Mesenteric fat pad (tissue), 1 donor: ENCODE results near the gene DIS3L2. TPM values are rescaled to one million over a fixed set of nuclear protein-coding genes. Genes with fewer than 3 reads are reported as not detected.
A peak's percentile ranks its signal among the peaks of the same experiment; 100 is the strongest.

Source experiments
- DNase-seq: peaks from one replicate; pipeline ENCODE4 v3.0.0-alpha.2; 2020; ENCODE audit warnings: low spot score
- long read RNA-seq: library from polyadenylated mRNA; unstranded; transcript quantifications from one replicate; pipeline ENCODE4 v2.0.0, GENCODE V29; 2020
- total RNA-seq: library from RNA; stranded (reverse); fragmentation: NEBNext Ultra II Directional; extraction: Animal tissue kit (Norgen Biotek cat#: 25700); gene quantifications from one replicate; pipeline ENCODE4 v1.2.1, GENCODE V29; 2021
- donor health status: DM: yes; HTN: yes; CAD: no.

DIS3L2 gene, protein sequence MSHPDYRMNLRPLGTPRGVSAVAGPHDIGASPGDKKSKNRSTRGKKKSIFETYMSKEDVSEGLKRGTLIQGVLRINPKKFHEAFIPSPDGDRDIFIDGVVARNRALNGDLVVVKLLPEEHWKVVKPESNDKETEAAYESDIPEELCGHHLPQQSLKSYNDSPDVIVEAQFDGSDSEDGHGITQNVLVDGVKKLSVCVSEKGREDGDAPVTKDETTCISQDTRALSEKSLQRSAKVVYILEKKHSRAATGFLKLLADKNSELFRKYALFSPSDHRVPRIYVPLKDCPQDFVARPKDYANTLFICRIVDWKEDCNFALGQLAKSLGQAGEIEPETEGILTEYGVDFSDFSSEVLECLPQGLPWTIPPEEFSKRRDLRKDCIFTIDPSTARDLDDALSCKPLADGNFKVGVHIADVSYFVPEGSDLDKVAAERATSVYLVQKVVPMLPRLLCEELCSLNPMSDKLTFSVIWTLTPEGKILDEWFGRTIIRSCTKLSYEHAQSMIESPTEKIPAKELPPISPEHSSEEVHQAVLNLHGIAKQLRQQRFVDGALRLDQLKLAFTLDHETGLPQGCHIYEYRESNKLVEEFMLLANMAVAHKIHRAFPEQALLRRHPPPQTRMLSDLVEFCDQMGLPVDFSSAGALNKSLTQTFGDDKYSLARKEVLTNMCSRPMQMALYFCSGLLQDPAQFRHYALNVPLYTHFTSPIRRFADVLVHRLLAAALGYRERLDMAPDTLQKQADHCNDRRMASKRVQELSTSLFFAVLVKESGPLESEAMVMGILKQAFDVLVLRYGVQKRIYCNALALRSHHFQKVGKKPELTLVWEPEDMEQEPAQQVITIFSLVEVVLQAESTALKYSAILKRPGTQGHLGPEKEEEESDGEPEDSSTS
- total RNA-seq = 33.5 TPM
- long read RNA-seq, partial matches to known transcripts = 8 of 26 reads
- long read RNA-seq, other reads (novel, unspliced or antisense) = 14 of 26 reads

DNA sequence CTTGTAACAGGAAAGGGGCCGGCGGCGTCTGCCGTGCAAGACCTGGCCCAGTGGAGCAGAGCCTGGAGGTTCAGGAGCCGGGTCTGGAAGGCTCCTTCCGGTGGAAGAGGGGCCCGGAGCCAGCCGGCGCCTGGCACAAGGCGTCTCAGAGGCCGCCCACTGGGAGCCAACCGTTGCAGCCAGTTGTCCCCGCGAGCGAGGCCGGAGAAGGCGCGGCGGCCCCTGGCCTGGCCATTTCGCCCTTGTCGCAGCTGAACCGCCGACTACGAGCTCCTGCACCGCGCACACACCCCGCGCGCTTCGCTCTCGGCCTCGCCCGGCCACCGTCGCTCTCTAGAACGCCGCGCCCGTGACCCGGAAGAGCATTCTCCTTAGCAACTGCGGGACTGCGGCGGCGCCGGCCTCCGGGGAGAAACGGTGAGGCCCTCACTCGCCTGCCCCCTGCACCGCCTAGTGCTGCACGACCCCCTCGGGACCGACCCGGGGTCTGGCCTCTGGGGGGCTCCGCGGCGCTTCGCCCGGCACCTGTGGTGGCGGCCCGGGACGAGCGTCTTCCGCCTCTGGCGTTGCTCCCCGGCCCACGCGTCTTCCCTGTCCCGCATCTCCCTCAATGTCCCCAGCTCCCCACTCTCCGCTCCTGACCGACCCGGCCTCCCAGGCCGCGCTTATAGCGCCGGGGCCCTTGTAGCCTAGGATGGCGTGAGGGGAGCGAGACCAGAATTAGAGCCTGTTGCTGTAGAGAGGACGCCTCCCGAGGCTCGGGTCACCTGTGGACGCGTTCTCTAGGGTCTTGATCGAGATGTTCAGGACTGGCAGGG, at the start of gene DIS3L2:
Gene DIS3L2 (plus strand): TSS at position 365 of the 818 bp plus-strand sequence. CDS start 53,215 bp downstream, outside the sequence.
- peak; percentile 94 for DNase-seq

DNA sequence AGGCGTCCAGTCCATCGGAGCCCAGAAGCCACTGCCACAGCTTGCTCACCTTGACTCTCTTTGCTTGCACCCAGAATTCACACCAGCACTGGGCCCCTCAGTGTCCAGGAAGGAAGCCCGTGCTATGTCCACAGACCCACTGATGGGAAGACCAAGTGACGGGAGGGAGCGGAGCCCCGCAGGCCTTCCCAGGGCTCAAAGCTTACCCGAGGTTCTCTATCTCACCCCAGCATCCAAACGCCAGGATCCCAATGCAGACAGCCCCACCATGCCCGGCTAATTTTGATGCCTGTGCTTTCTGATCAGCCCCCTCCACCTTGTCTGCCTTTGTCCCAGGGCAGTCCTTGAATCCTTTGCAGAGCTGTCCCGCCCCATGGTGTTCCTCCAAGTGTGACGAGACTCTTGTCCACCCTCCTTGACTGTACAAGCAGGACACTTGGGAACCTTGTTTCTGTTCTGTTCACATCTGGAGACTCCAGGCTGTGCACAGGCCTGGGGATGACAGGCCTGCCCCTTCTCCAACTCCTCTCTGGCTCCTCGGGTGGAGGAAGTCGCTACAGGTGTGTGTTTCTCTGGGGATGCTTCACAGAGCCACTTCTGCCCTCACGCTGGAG, 47.3 kb upstream of the DIS3L2 start:
- no peak for DNase-seq

GRCh38 chr2:231917280-231918066, 44.0 kb upstream of the DIS3L2 start:
- DNase-seq = no peak

- peak; percentile 88 for DNase-seq
Measured at GRCh38 chr2:231918501-231919330, 42.8 kb upstream of the DIS3L2 start.

DNA sequence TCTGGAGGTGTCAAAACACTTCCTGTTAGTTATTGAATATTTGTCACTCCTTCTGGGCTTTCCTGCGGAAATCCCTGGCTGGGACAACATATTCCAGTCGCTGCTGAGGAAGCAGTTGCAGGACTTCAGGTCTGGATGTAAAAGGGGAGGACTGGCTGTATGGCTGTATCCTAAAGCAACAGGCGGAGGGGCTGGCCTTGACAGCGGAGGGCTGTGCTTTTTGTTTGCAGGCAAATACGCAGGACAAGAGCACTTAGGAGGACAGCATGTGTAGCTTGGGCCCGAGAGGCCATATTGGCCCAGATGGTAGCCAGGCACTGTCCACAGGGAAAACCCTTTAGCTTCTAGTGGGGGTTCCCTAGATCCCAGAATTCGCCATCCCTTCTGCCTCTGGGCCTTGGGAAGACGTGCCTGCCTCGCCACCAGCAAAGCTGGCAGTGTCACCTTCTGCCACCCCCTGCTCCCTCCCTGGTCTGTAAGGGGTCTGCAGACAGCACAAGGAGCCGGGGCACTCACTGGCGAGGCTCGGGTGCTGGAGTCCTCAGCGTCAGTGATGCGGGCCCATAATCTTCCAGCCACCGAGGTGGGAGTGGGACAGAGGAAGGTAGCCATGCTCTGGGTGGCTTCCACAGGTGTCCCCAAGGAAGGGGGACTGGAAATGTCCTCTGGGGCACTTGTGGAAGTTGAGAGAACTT, 42.0 kb upstream of the DIS3L2 start:
- DNase-seq = peak; percentile 76

GRCh38 chr2:231920366-231920765, 41.1 kb upstream of the DIS3L2 start:
- peak; percentile 62 for DNase-seq

DNA sequence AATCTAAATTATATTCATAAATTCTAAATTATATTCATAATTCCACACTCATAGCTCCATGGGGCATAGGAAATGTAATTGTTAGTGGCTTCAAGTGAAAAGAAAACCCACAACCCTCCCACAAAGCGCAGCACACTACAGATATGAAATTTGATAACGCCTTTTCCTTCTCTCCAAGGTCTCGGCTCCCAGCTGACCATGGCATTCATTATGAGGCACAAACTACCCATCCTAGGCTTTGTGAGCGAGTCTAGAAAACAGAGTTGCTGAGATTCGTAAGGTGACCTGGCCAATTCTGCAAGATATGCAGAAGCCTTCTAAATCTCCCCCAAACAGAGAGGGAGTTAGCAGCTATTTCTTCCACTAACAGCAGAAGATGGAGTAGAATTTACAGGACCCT, 40.7 kb upstream of the DIS3L2 start:
- DNase-seq = no peak

DNA sequence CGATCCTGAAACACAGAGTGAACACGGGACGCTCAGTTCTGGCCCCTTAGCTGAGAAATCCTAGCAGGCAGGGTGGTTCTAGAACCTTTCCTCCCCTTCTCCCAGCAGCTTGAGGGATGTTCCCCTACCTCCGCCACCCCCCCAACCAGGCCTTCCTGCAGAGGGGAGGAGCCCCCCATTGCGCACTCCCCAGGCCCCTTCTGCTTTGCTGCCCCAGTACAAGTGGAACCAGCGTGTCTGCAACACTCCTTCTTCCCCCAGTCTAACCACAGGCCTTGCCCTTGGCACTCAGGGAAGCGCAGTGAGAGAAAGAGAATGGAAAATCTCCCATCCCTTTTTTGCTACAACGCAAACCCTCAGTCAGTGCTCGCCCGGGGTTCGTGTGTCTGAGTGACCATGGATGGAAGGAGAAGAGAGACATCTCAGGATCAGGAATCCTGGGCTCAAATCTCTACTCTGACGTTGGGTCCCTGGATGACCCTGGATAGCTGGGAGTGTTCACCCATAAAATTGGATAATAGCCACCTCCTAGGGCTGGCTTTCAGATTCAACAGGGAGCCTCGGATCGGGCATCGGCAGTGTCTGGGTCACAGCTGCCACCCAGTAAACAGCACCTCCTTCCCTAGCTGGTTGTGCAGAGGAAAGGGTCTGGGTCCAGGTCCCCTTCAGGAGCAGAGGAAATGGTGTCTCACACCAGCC, 39.1 kb upstream of the DIS3L2 start:
- DNase-seq = peak; percentile 67

- DNase-seq = peak; percentile 51
Measured at GRCh38 chr2:231923010-231923344, 38.5 kb upstream of the DIS3L2 start.

GRCh38 chr2:231923951-231924888, 37.3 kb upstream of the DIS3L2 start:
- DNase-seq = peak; percentile 47

DNA sequence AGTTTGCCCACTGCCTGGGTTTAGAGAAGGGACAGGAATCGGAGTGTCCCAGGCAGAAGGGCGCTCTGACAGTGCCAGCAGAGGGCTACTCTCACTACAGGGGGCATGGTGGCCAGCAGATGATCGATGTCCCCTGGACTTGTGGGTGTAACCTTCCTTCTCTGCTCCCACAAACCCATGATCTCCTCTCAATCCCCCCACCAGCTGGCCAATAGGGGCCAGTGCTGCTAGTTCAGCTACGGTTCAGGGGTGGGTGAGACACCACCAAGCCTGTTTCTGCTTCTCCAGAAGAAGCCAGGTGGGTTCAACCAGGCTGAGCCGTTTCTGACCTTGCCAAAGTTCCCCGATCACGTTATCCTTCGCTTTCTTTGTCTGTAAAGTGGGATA, 36.6 kb upstream of the DIS3L2 start:
- DNase-seq = no peak

- peak; percentile 96 for DNase-seq
Measured at GRCh38 chr2:231925303-231926179, 36.0 kb upstream of the DIS3L2 start.

- peak; percentile 88 for DNase-seq
Measured at GRCh38 chr2:231926180-231926741, 35.3 kb upstream of the DIS3L2 start, which contains the start of gene NPPC. Gene NPPC (minus strand): TSS chr2:231926396. CDS start chr2:231926249, 147 bp downstream.

- DNase-seq = peak; percentile 86
Measured at GRCh38 chr2:231926761-231927565, 34.5 kb upstream of the DIS3L2 start.
